OCI-LY1 (cell line): ENCODE results near the gene SERPINB5.
A peak's percentile ranks its signal among the peaks of the same experiment; 100 is the strongest.

ENCODE experiments used
- H2AFZ ChIP-seq: fragments of 200-600 bp; sonication (generic), shearing (Covaris generic); 2 replicates; pipeline ENCODE4 v1.6.0; 2014; ENCODE audit warnings: antibody characterized with exemption, mild to moderate bottlenecking, low read length
- H3F3A ChIP-seq: fragments of 200-600 bp; sonication (generic), shearing (Covaris generic); 2 replicates; pipeline ENCODE4 v1.6.0; 2014; ENCODE audit warnings: mild to moderate bottlenecking, antibody characterized with exemption, low read length, moderate library complexity; ENCODE audit not compliant: insufficient read depth
- H3K27ac ChIP-seq: fragments of 200-600 bp; sonication (generic); 2 replicates; pipeline ENCODE4 v1.5.1; 2014; ENCODE audit warnings: low read length, mixed run types, mild to moderate bottlenecking, low read depth; ENCODE audit not compliant: poor library complexity, severe bottlenecking
- H3K27me3 ChIP-seq: fragments of 200-600 bp; sonication (generic); 2 replicates; pipeline ENCODE4 v1.6.0; 2014; ENCODE audit warnings: antibody characterized with exemption, mild to moderate bottlenecking, low read length, moderate library complexity; ENCODE audit not compliant: insufficient read depth
- H3K36me3 ChIP-seq: fragments of 200-600 bp; sonication (generic); 2 replicates; pipeline ENCODE4 v1.6.1; 2014; ENCODE audit warnings: mild to moderate bottlenecking, antibody characterized with exemption, low read length, moderate library complexity, mixed read lengths; ENCODE audit not compliant: insufficient read depth
- H3K4me1 ChIP-seq: fragments of 200-600 bp; sonication (generic); 2 replicates; pipeline ENCODE4 v1.5.1; 2014; ENCODE audit warnings: mild to moderate bottlenecking, low read length, moderate library complexity; ENCODE audit not compliant: insufficient read depth, severe bottlenecking
- H3K4me2 ChIP-seq: fragments of 200-600 bp; sonication (generic), shearing (Covaris generic); 2 replicates; pipeline ENCODE4 v1.6.1; 2014; ENCODE audit warnings: low read length
- H3K4me3 ChIP-seq: fragments of 200-600 bp; sonication (generic); 2 replicates; pipeline ENCODE4 v1.5.1; 2014; ENCODE audit warnings: low read length, low read depth, mild to moderate bottlenecking, mixed read lengths; ENCODE audit not compliant: poor library complexity, severe bottlenecking
- H3K79me2 ChIP-seq: fragments of 200-600 bp; shearing (Covaris generic); 2 replicates; pipeline ENCODE4 v1.6.1; 2016; ENCODE audit warnings: mixed run types, low read length, mixed read lengths; ENCODE audit not compliant: insufficient read depth
- H3K9ac ChIP-seq: fragments of 200-600 bp; sonication (generic), shearing (Covaris generic); 2 replicates; pipeline ENCODE4 v1.6.1; 2014; ENCODE audit warnings: mild to moderate bottlenecking, low read length, mixed read lengths
- H3K9me2 ChIP-seq: fragments of 200-600 bp; sonication (generic), shearing (Covaris generic); 2 replicates; pipeline ENCODE4 v1.6.1; 2014; ENCODE audit warnings: low read depth, mild to moderate bottlenecking, low read length, mixed read lengths
- H3K9me3 ChIP-seq: fragments of 200-600 bp; shearing (Covaris generic); 2 replicates; pipeline ENCODE4 v1.6.1; 2014; ENCODE audit warnings: low read length, mixed read lengths
- H4K20me1 ChIP-seq: fragments of 200-600 bp; sonication (generic), shearing (Covaris generic); 2 replicates; pipeline ENCODE4 v1.6.0; 2016; ENCODE audit warnings: mild to moderate bottlenecking, low read length; ENCODE audit not compliant: insufficient read depth
- CTCF ChIP-seq: fragments of 200-600 bp; sonication (generic), shearing (Covaris generic); IDR thresholded peaks from 2 replicates; pipeline ENCODE4 v1.5.1; 2017; ENCODE audit warnings: mild to moderate bottlenecking, antibody characterized with exemption, low read length, moderate library complexity, mixed read lengths
- EZH2 ChIP-seq: fragments of 200-600 bp; sonication (generic), shearing (Covaris generic); IDR thresholded peaks from 2 replicates; pipeline ENCODE4 v1.8.0; 2017; ENCODE audit warnings: borderline replicate concordance, mixed run types, mild to moderate bottlenecking, antibody characterized with exemption, low read length, moderate library complexity, mixed read lengths

SERPINB5 gene

GRCh38 chr18:63439334-63439733 is 37.4 kb upstream of the SERPINB5 start:
- no peaks in the 10 kb centered on the region for H3K9me3 ChIP-seq
- H3K36me3 ChIP-seq: no peaks in the 10 kb centered on the region
- H3K27me3 ChIP-seq: no peaks in the 10 kb centered on the region
- no peaks in the 10 kb centered on the region for H3F3A ChIP-seq
- H3K9me2 ChIP-seq: no peaks in the 10 kb centered on the region
- peaks cover under 1% of the 10 kb centered on the region for H3K4me1 ChIP-seq
- H3K4me2 ChIP-seq: no peak overlapping the region
- no peaks in the 10 kb centered on the region for H3K79me2 ChIP-seq
- H3K4me3 ChIP-seq: no peak overlapping the region
- TF ChIP-seq CTCF (peak; percentile 89), EZH2 (no peak)
- no peaks in the 10 kb centered on the region for H4K20me1 ChIP-seq
- no peak overlapping the region for H2AFZ ChIP-seq
- H3K9ac ChIP-seq: no peak overlapping the region
- no peak overlapping the region for H3K27ac ChIP-seq

- Histone ChIP-seq H3K4me1 (peaks cover 8% of the 10 kb centered on the region), H3F3A (no peaks in the 10 kb centered on the region)
Measured at GRCh38 chr18:63440219-63440618, 36.5 kb upstream of the SERPINB5 start.

DNA sequence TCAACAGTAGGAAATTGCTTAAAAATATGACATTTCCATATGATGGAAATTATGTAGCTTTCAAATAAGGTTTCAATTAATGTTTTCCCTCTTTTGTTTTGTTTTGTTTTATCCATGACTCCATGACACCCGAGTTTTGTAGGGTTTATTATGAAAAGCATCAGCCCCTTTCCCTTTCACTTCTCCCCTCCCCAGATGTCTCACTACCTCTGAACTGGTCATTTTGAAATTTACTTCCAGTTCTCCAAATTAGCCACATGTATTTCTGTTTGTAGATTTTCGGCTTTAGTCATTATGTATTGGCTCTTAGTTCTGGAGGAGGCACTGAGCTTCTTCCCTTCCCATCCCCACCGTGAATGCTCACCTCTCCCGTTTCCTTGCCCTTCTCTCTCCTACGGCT is 35.9 kb upstream of the SERPINB5 start:
- H3K27ac ChIP-seq: no peak overlapping the region
- H3K4me1 ChIP-seq: peaks cover 8% of the 10 kb centered on the region
- H2AFZ ChIP-seq: no peak overlapping the region
- H3K9ac ChIP-seq: no peak overlapping the region
- H3K27me3 ChIP-seq: no peaks in the 10 kb centered on the region
- no peak overlapping the region for H3K4me2 ChIP-seq
- no peaks in the 10 kb centered on the region for H3F3A ChIP-seq
- H3K36me3 ChIP-seq: no peaks in the 10 kb centered on the region
- H3K9me3 ChIP-seq: no peaks in the 10 kb centered on the region
- no peaks in the 10 kb centered on the region for H3K79me2 ChIP-seq
- no peak overlapping the region for H3K4me3 ChIP-seq
- TF ChIP-seq CTCF: no peak
- TF ChIP-seq EZH2: no peak
- H4K20me1 ChIP-seq: no peaks in the 10 kb centered on the region
- H3K9me2 ChIP-seq: no peaks in the 10 kb centered on the region

More at GRCh38 chr18:63440219-63440618, 36.5 kb upstream of the SERPINB5 start:
- H3K27ac ChIP-seq: no peak overlapping the region
- TF ChIP-seq EZH2 (no peak), CTCF (no peak)
- no peak overlapping the region for H3K4me3 ChIP-seq
- H3K4me2 ChIP-seq: no peak overlapping the region
- no peaks in the 10 kb centered on the region for H3K9me3 ChIP-seq
- H3K9me2 ChIP-seq: no peaks in the 10 kb centered on the region
- no peaks in the 10 kb centered on the region for H3K36me3 ChIP-seq
- no peaks in the 10 kb centered on the region for H4K20me1 ChIP-seq
- no peaks in the 10 kb centered on the region for H3K27me3 ChIP-seq
- no peak overlapping the region for H2AFZ ChIP-seq
- H3K9ac ChIP-seq: no peak overlapping the region
- no peaks in the 10 kb centered on the region for H3K79me2 ChIP-seq
